Right lobe of liver (tissue), 4 donors: ENCODE results near the gene IFT88.

Source experiments
- POLR2A ChIP-seq: fragments of 450-650 bp; IDR thresholded peaks from one replicate; pipeline ENCODE4 v1.6.1; 2017; ENCODE audit warnings: antibody characterized with exemption, mild to moderate bottlenecking
- TF ChIP-seq, protein P1 (sequence below), 4 donors: fragments of 200-600 bp in 3 of 4; fragments of 450-650 bp in 1 of 4; IDR thresholded peaks; one replicate each; pipeline versions ENCODE4 v1.5.1 to v1.8.0; 2016 to 2022; ENCODE audit warnings: antibody characterized with exemption in 4 of 4, mild to moderate bottlenecking in 2 of 4
- donor health status: DM: no; HTN: no; CAD: no.
- donor health status: DM: no; HTN: no; CAD: no.
- donor health status: DM: no; HTN: yes; CAD: no.

DNA sequence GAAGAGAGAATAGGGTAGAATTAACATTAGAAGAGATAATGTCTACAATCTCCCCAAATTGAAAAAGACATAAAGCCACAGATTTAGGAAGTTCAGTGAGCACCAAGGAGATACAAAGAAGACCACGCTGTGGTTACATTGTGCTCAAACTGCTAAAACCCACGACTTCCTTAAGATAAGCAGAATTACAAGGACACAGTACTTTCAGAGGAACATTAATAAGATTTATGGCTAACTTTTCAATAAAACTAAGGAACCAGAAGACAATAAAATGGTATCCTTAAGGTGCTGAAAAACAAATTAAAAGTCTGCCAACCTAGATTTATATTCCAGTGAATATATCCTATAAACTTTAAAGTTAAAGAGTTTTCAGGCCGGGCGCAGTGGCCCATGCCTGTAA lies 129.1 kb downstream of the IFT88 start:
- TF ChIP-seq, protein P1, sequence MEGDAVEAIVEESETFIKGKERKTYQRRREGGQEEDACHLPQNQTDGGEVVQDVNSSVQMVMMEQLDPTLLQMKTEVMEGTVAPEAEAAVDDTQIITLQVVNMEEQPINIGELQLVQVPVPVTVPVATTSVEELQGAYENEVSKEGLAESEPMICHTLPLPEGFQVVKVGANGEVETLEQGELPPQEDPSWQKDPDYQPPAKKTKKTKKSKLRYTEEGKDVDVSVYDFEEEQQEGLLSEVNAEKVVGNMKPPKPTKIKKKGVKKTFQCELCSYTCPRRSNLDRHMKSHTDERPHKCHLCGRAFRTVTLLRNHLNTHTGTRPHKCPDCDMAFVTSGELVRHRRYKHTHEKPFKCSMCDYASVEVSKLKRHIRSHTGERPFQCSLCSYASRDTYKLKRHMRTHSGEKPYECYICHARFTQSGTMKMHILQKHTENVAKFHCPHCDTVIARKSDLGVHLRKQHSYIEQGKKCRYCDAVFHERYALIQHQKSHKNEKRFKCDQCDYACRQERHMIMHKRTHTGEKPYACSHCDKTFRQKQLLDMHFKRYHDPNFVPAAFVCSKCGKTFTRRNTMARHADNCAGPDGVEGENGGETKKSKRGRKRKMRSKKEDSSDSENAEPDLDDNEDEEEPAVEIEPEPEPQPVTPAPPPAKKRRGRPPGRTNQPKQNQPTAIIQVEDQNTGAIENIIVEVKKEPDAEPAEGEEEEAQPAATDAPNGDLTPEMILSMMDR (IDR thresholded peaks at IDR 0.05) = no peak
- no peak for TF ChIP-seq POLR2A
